Stimulated activated CD4-positive, alpha-beta T cell treated with anti-CD3 and anti-CD28 coated beads, Interleukin-12 subunit alpha, Interleukin-12 subunit beta, amount 100 ng/mL, for 48 hours (primary cell): ENCODE data around the gene TMEM52.

Experiments used
- DNase-seq, 3 donors: peaks; one replicate each; pipeline ENCODE4 v3.0.0-alpha.2; 2020; ENCODE audit warnings: low read depth in 2 of 3, low spot score in 1 of 3

Gene TMEM52

GRCh38 chr1:1916851-1917251 lies 2.2 kb downstream of the TMEM52 start:
- no peak for DNase-seq

GRCh38 chr1:1915911-1916840 lies 2.9 kb downstream of the TMEM52 start:
- no peak for DNase-seq

GRCh38 chr1:1914971-1915692 lies 3.9 kb downstream of the TMEM52 start, which contains the start of gene CALML6:
TSS of gene CALML6 (plus strand) at chr1:1915260. CDS start at chr1:1915281, 21 bp downstream.
- DNase-seq: no peak

GRCh38 chr1:1914101-1914970 lies 4.7 kb downstream of the TMEM52 start:
- no peak for DNase-seq

GRCh38 chr1:1911350-1912041 lies 7.6 kb downstream of the TMEM52 start:
- DNase-seq: no peak

GRCh38 chr1:1910651-1911331 lies 8.3 kb downstream of the TMEM52 start:
- DNase-seq: no peak

GRCh38 chr1:1910033-1910465 lies 9.0 kb downstream of the TMEM52 start:
- DNase-seq: no peak

GRCh38 chr1:1908506-1908791 lies 10.6 kb downstream of the TMEM52 start:
- DNase-seq: no peak

- no peak for DNase-seq
These were observed 11.9 kb downstream of the TMEM52 start for GRCh38 chr1:1907098-1907736.

- peak; percentile 55 to 74 (median 66) for DNase-seq
These were observed 12.6 kb downstream of the TMEM52 start for GRCh38 chr1:1906185-1907097.

- DNase-seq: no peak
These were observed 15.9 kb downstream of the TMEM52 start for GRCh38 chr1:1903224-1903623.

- no peak for DNase-seq
These were observed 17.3 kb downstream of the TMEM52 start for GRCh38 chr1:1901641-1902294.

- DNase-seq: no peak
These were observed 18.0 kb downstream of the TMEM52 start for GRCh38 chr1:1900883-1901640.

GRCh38 chr1:1899967-1900327 lies 19.1 kb downstream of the TMEM52 start:
- no peak for DNase-seq

- DNase-seq: no peak
These were observed 19.7 kb downstream of the TMEM52 start for GRCh38 chr1:1899266-1899966.

- DNase-seq: no peak
These were observed 20.7 kb downstream of the TMEM52 start for GRCh38 chr1:1898246-1898933.
